MG63 (cell line): ENCODE measurements around the gene APBB2. TPM values are rescaled to one million over a fixed set of nuclear protein-coding genes. Genes with fewer than 3 reads are reported as not detected.
A peak's percentile ranks its signal among the peaks of the same experiment; 100 is the strongest.
"Not testable (repeated sequence)": the region's sequence is repeated elsewhere in the genome, so short reads cannot be mapped to it uniquely, and the experiment has no call there.

Experiments
- DNase-seq: peaks from one replicate; pipeline ENCODE4 v3.0.0-alpha.2; 2020
- H3K27me3 ChIP-seq: fragments of 250-450 bp; sonication (Bioruptor Pico); 2 replicates; pipeline ENCODE4 v1.5.1; 2020; ENCODE audit warnings: mild to moderate bottlenecking, moderate library complexity
- H3K36me3 ChIP-seq: fragments of 250-450 bp; sonication (Bioruptor Pico); 2 replicates; pipeline ENCODE4 v1.5.1; 2020; ENCODE audit warnings: mild to moderate bottlenecking, moderate library complexity
- H3K4me3 ChIP-seq: fragments of 250-450 bp; sonication (Bioruptor Pico); 2 replicates; pipeline ENCODE4 v1.5.1; 2020; ENCODE audit warnings: mild to moderate bottlenecking, moderate library complexity
- H3K9me3 ChIP-seq: fragments of 250-450 bp; sonication (Bioruptor Pico); 2 replicates; pipeline ENCODE4 v1.5.1; 2020; ENCODE audit warnings: mild to moderate bottlenecking, moderate library complexity
- total RNA-seq: library from RNA; depleted of rRNA; stranded (reverse); fragments of >200 nt; shearing (Covaris generic); gene quantifications from 2 replicates; pipeline ENCODE4 v1.2.3, GENCODE V29; 2014; ENCODE audit warnings: low replicate concordance

APBB2 gene
- total RNA-seq, 1 experiment from 2014 or later, result 36.1 TPM

GRCh38 chr4:40924096-40924792 lies 290.1 kb downstream of the APBB2 start:
- Histone ChIP-seq H3K36me3 (no peaks in the 10 kb centered on the region; the same call in 1 of the 2 replicates), H3K4me3 (no peak overlapping the region), H3K27me3 (no peaks in the 10 kb centered on the region), H3K9me3 (no peaks in the 10 kb centered on the region)
- DNase-seq, result peak; percentile 45

GRCh38 chr4:40923316-40924095 lies 290.8 kb downstream of the APBB2 start:
- Histone ChIP-seq H3K27me3 (no peaks in the 10 kb centered on the region), H3K36me3 (no peaks in the 10 kb centered on the region; the same call in 1 of the 2 replicates), H3K4me3 (no peak overlapping the region), H3K9me3 (no peaks in the 10 kb centered on the region)
- DNase-seq, result no peak

- not testable (repeated sequence) for H3K4me3 ChIP-seq, H3K36me3 ChIP-seq, H3K9me3 ChIP-seq, DNase-seq, H3K27me3 ChIP-seq
These were observed 294.4 kb downstream of the APBB2 start for GRCh38 chr4:40919976-40920375.

GRCh38 chr4:40918330-40918729 lies 296.0 kb downstream of the APBB2 start:
- Histone ChIP-seq H3K4me3 (no peak overlapping the region), H3K27me3 (no peaks in the 10 kb centered on the region), H3K36me3 (no peaks in the 10 kb centered on the region), H3K9me3 (no peaks in the 10 kb centered on the region)
- peak; percentile 66 for DNase-seq

GRCh38 chr4:40916880-40917279 lies 297.5 kb downstream of the APBB2 start:
- no peaks in the 10 kb centered on the region for H3K9me3 ChIP-seq
- no peak overlapping the region for H3K4me3 ChIP-seq

GRCh38 chr4:40916218-40916555 lies 298.2 kb downstream of the APBB2 start:
- H3K27me3 ChIP-seq, result no peaks in the 10 kb centered on the region
- H3K9me3 ChIP-seq, result no peaks in the 10 kb centered on the region
- peak; percentile 75 for DNase-seq
- no peaks in the 10 kb centered on the region for H3K36me3 ChIP-seq
- no peak overlapping the region for H3K4me3 ChIP-seq

More at GRCh38 chr4:40916880-40917279, 297.5 kb downstream of the APBB2 start:
- H3K36me3 ChIP-seq, result no peaks in the 10 kb centered on the region
- H3K27me3 ChIP-seq, result no peaks in the 10 kb centered on the region
- peak; percentile 47 for DNase-seq

GRCh38 chr4:40915318-40916217 lies 298.8 kb downstream of the APBB2 start:
- peak; percentile 70 for DNase-seq
- no peak overlapping the region for H3K4me3 ChIP-seq
- H3K36me3 ChIP-seq, result no peaks in the 10 kb centered on the region
- H3K9me3 ChIP-seq, result no peaks in the 10 kb centered on the region
- no peaks in the 10 kb centered on the region for H3K27me3 ChIP-seq

- H3K36me3 ChIP-seq, result no peaks in the 10 kb centered on the region
- no peak overlapping the region for H3K4me3 ChIP-seq
- H3K27me3 ChIP-seq, result no peaks in the 10 kb centered on the region
- DNase-seq, result no peak
- H3K9me3 ChIP-seq, result no peaks in the 10 kb centered on the region
These were observed 301.7 kb downstream of the APBB2 start for GRCh38 chr4:40912460-40913184.

GRCh38 chr4:40910706-40911105 lies 303.6 kb downstream of the APBB2 start:
- Histone ChIP-seq H3K36me3 (no peaks in the 10 kb centered on the region), H3K9me3 (no peaks in the 10 kb centered on the region), H3K27me3 (no peaks in the 10 kb centered on the region), H3K4me3 (no peak overlapping the region)
- peak; percentile 14 for DNase-seq

- Histone ChIP-seq H3K9me3 (no peaks in the 10 kb centered on the region), H3K27me3 (no peaks in the 10 kb centered on the region), H3K36me3 (no peaks in the 10 kb centered on the region), H3K4me3 (no peak overlapping the region)
- DNase-seq, result peak; percentile 72
These were observed 304.9 kb downstream of the APBB2 start for GRCh38 chr4:40909363-40909876.

- H3K36me3 ChIP-seq, result no peaks in the 10 kb centered on the region
- no peaks in the 10 kb centered on the region for H3K27me3 ChIP-seq
- H3K4me3 ChIP-seq, result no peak overlapping the region
- DNase-seq, result peak; percentile 56
- H3K9me3 ChIP-seq, result no peaks in the 10 kb centered on the region
These were observed 305.5 kb downstream of the APBB2 start for GRCh38 chr4:40908702-40909362.

GRCh38 chr4:40908297-40908696 lies 306.0 kb downstream of the APBB2 start:
- no peaks in the 10 kb centered on the region for H3K36me3 ChIP-seq
- H3K9me3 ChIP-seq, result no peaks in the 10 kb centered on the region
- DNase-seq, result no peak
- H3K4me3 ChIP-seq, result no peak overlapping the region
- no peaks in the 10 kb centered on the region for H3K27me3 ChIP-seq

- H3K4me3 ChIP-seq, result no peak overlapping the region
- no peaks in the 10 kb centered on the region for H3K27me3 ChIP-seq
- no peaks in the 10 kb centered on the region for H3K36me3 ChIP-seq
- H3K9me3 ChIP-seq, result no peaks in the 10 kb centered on the region
- DNase-seq, result no peak
These were observed 308.9 kb downstream of the APBB2 start for GRCh38 chr4:40905414-40905813.

GRCh38 chr4:40900531-40900930 lies 313.8 kb downstream of the APBB2 start:
- H3K36me3 ChIP-seq, H3K9me3 ChIP-seq, H3K27me3 ChIP-seq, H3K4me3 ChIP-seq: not testable (repeated sequence)
- peak; percentile 32 for DNase-seq

GRCh38 chr4:40897557-40898203 lies 316.7 kb downstream of the APBB2 start:
- Histone ChIP-seq H3K36me3 (no peaks in the 10 kb centered on the region), H3K27me3 (no peaks in the 10 kb centered on the region), H3K9me3 (no peaks in the 10 kb centered on the region), H3K4me3 (no peak overlapping the region)
- peak; percentile 39 for DNase-seq
